GM13976 (cell line): ENCODE measurements around the gene C1QTNF4.

Source experiments
- DNase-seq: peaks from one replicate; pipeline ENCODE4 v3.0.0; 2012; ENCODE audit warnings: low spot score
- in situ Hi-C: fragments of 300-500 bp; cut with MboI; formaldehyde crosslinking; loops from one replicate; pipeline ENCODE4 v1.12.0; 2022; ENCODE audit warnings: low sequenced_read_pairs, mixed read lengths, inconsistent platforms; ENCODE audit not compliant: unreplicated experiment
- TF ChIP-seq, protein P1 (sequence below): IDR thresholded peaks from 2 replicates; pipeline ENCODE4 v1.5.1; 2012; ENCODE audit warnings: borderline replicate concordance, mild to moderate bottlenecking; ENCODE audit not compliant: insufficient read depth; ENCODE audit errors: extremely low read depth, missing control alignments, control extremely low read depth

The C1QTNF4 gene

GRCh38 chr11:47626234-47626633 is 32.0 kb upstream of the C1QTNF4 start:
- DNase-seq = no peak
- in situ Hi-C loops = no loop called here
- TF ChIP-seq, protein P1, sequence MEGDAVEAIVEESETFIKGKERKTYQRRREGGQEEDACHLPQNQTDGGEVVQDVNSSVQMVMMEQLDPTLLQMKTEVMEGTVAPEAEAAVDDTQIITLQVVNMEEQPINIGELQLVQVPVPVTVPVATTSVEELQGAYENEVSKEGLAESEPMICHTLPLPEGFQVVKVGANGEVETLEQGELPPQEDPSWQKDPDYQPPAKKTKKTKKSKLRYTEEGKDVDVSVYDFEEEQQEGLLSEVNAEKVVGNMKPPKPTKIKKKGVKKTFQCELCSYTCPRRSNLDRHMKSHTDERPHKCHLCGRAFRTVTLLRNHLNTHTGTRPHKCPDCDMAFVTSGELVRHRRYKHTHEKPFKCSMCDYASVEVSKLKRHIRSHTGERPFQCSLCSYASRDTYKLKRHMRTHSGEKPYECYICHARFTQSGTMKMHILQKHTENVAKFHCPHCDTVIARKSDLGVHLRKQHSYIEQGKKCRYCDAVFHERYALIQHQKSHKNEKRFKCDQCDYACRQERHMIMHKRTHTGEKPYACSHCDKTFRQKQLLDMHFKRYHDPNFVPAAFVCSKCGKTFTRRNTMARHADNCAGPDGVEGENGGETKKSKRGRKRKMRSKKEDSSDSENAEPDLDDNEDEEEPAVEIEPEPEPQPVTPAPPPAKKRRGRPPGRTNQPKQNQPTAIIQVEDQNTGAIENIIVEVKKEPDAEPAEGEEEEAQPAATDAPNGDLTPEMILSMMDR = no peak

DNA sequence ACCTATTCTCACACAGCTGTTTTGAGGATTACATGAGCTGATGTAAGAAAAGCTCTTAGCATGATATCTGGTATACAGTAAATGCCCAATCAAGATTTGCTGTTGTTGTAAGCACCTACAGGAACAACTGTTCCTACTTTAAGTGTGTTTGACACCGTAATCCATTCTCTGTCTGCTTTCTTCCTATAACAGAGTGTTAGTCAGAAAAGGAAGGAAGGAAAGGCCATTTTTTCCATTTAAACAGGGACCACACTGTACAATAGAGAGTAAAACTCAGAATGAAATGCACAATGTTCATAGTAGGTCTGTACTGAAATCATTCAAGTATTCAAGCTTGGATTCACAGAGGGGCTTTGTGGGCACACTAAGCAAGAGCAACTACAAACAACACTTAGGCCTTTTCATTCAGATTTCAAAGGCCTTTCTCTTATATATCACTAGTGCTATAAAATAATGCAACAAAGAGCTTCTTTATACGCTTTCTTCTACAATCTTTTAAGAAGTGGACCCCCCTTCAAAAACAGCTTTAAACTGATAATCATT is 26.7 kb upstream of the C1QTNF4 start:
- TF ChIP-seq, protein P1 = no peak
- no peak for DNase-seq
- in situ Hi-C loops = no loop called here

GRCh38 chr11:47617417-47617809 is 23.2 kb upstream of the C1QTNF4 start:
- in situ Hi-C loops = no loop called here
- TF ChIP-seq, protein P1 = no peak
- no peak for DNase-seq

DNA sequence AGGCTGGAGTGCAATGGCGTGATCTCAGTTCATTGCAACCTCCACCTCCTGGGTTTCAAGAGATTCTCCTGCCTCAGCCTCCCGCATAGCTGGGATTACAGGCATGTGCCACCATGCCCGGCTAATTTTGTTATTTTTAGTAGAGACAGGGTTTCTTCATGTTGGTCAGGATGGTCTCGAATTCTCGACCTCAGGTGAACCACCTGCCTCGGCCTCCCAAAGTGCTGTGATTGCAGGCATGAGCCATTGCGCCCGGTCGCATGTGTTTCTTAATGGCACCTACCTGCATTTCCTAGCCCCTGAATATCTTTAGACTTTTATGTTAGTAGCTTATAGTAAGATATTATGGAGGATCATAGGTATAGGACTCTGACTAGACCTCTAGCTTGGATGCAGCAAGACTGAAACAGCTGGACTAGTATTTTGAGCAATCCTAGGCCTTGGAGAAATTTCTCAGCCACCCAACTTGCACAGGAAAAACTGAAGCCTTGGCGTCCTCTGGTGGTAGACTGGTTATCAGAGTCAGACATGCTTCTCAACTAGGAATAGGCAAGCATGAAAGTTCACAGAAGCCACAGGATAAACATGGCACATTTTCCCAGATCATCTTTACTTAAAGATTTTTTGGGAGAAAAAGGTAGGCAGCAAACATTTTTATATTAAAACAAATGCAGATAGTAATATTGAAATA is 22.7 kb upstream of the C1QTNF4 start:
- peak; percentile 55 for DNase-seq
- TF ChIP-seq, protein P1 = peak; percentile 74
- in situ Hi-C loops = no loop called here

DNA sequence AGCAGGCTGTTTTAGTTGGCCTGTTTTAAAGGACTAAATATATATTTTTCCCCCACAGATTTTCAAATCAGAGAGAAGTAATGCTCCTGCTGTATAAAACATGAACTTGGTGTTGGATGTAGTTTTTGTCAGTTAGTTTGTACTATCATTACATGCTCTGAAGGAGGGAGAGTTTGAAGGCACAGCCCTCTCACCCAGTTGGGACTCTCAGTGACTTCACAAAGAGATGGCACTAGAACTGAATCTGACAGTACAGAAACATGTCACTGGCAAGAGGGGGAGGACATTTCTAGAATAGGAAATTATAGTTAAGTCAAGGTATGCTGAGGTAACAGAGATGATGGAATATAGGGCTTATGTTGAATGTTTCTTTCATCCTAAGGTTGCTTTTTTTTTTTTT is 21.0 kb upstream of the C1QTNF4 start:
- TF ChIP-seq, protein P1 = no peak
- in situ Hi-C loops = no loop called here
- no peak for DNase-seq

GRCh38 chr11:47611348-47611794 is 17.2 kb upstream of the C1QTNF4 start:
- in situ Hi-C loops = no loop called here
- no peak for DNase-seq
- TF ChIP-seq, protein P1 = no peak
